ENCODE data around the gene IPCEF1.

GRCh38 chr6:154197196-154197860 is 159.3 kb downstream of the IPCEF1 start:
- TF ChIP-seq CTCF (IDR thresholded peaks at IDR 0.05; ENCODE audit: control extremely low read depth in 1 of 3, insufficient read depth in 1 of 3, low read depth in 1 of 3, low read length in 3 of 3) (no peak), ATF3 (IDR thresholded peaks at IDR 0.05; ENCODE audit: insufficient read depth, low read depth, low read length) (no peak), EZH2 (IDR thresholded peaks at IDR 0.05; ENCODE audit: low read depth, low read length, severe bottlenecking) (no peak), CBX5 (IDR thresholded peaks at IDR 0.05; ENCODE audit: low read depth, low read length) (no peak), TEAD4 (IDR thresholded peaks at IDR 0.05; ENCODE audit: low read depth, low read length) (no peak), RFX5 (IDR thresholded peaks at IDR 0.05; ENCODE audit: borderline replicate concordance, low read depth, low read length) (no peak), HDAC2 (IDR thresholded peaks at IDR 0.05; ENCODE audit: borderline replicate concordance in 1 of 2, low read depth in 2 of 2, low read length in 2 of 2) (no peak), SRF (IDR thresholded peaks at IDR 0.05; ENCODE audit: low read depth, low read length) (no peak), GTF2F1 (IDR thresholded peaks at IDR 0.05; ENCODE audit: borderline replicate concordance, low read depth, low read length) (no peak), NRF1 (IDR thresholded peaks at IDR 0.05; ENCODE audit: low read depth, low read length) (no peak), TAF1 (IDR thresholded peaks at IDR 0.05; ENCODE audit: low read depth, low read length) (no peak), SIN3A (conservative IDR thresholded peaks at IDR 0.05 in 1 of 2, IDR thresholded peaks at IDR 0.05 in 1 of 2; ENCODE audit: low read depth in 1 of 2, low read length in 2 of 2) (no peak), POLR2AphosphoS5 (IDR thresholded peaks at IDR 0.05; ENCODE audit: low read depth, low read length) (no peak)
- TF ChIP-seq, protein P1, sequence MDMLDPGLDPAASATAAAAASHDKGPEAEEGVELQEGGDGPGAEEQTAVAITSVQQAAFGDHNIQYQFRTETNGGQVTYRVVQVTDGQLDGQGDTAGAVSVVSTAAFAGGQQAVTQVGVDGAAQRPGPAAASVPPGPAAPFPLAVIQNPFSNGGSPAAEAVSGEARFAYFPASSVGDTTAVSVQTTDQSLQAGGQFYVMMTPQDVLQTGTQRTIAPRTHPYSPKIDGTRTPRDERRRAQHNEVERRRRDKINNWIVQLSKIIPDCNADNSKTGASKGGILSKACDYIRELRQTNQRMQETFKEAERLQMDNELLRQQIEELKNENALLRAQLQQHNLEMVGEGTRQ (IDR thresholded peaks at IDR 0.05; ENCODE audit: low read length) = no peak
